HG03571 (cell line): ENCODE measurements around the gene ZNF775.

ENCODE experiments used
- ATAC-seq: cut with Tn5 transposase; IDR thresholded peaks from one replicate; pipeline ENCODE4 v1.9.1; 2021; ENCODE audit not compliant: unreplicated experiment

ZNF775 gene

DNA sequence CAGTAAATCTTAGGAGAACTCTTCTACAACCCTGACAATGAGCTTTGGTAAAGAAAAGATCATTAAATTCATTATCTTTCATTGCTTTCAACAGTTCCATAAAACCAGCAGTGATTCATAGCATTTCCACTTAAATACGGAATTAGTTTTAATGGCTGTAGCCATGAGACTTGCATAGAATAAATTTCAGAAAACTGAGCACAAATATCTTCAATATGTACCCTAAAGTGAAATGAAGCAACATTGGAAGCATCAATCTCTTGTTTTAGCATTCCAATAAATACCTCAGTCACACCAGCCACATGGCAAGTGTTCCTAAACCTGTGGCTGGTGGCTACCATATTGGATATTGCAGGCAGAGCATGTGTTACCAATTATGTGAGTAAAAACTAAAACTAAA is 34.1 kb upstream of the ZNF775 start:
- ATAC-seq, result no peak

DNA sequence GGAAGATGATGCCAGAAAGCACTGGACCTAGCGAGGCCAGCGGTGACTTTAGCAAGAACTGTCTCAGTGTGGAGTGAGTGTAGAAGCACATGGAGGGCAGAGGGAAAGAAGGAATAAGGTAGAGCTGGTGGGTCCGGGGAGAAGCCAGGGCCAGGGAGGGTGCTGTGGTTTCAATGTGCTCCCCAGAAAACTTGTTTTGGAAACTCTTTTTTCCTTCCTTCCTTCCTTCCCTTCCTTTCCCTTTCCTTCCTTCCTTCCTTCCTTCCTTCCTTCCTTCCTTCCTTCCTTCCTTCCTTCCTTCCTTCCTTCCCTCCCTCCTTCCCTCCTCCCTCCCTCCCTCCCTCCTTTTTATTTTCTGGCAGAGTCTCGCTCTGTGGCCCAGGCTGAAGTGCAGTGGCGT is 32.2 kb upstream of the ZNF775 start:
- ATAC-seq, result no peak

DNA sequence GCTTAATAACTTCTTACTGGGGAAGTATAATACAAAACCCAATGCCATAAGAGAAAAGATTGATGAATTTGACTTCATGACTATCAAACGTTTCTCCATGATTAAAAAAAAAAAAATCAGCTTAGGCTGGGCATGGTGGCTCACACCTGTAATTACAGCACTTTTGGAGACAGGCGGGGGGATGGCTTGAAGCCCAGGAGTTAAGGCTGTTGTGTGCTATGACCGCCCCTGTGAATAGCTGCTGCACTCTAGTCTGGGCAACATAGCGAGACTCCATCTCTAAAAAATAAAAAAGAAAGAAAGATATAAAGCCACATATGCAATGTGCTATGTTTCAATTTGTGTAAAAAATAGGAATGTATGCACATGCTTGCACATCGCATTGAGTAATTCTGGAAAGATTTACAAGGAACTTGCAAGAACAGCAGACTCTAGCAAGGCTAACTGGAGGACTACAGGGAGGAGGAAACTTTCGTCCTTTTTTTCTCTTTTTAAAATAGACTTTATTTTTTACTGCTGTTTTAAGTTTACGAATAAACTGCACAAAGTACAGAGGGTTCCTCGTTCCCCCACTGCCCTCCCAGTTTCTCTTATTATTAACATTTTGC is 27.4 kb upstream of the ZNF775 start:
- ATAC-seq, result no peak

DNA sequence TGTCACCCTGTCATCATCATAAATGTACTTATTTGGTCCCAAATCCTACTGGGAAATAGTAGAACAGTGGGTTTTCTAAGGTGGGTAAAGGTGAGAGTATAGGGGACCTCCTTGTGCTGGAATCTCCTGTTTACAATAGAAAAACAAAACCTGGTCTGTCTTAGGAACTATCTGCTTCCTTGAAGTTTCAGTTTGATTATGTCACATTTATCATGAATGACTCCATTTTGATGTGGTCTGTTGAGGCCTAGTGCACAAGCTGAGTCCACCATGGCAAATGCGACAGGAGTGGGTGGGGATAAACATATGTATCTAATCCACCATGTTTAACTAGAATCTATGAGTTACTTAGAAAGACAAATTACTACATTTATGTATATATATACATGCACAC is 23.5 kb upstream of the ZNF775 start:
- no peak for ATAC-seq

DNA sequence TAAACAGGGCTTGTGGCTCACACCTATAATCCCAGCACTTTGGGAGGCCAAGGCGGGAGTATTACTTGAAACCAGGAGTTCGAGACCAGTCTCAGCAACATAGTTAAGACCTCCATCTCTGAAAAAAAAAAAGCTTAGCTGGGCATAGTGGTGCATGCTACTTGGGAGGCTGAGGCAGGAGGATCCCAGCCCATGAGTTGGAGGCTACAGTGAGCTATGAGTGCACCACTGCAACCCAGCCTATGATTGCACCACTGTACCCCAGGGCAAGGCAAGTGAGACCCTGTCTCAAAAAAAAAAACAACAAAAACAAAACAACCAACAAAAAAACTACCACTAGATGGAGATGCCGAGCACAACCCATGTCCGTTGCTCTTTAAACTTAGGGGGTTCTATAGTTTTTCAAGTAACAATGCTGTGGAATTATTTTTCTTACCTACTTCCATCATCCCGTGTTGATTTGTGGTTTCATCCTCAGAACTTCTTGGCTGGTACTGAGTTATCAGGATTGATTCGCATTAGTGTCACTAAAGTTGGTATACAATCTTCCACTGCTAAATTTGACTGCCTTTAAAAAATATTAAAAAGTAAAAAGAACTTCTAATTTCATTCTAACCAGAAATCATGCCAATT is 22.7 kb upstream of the ZNF775 start:
- no peak for ATAC-seq

DNA sequence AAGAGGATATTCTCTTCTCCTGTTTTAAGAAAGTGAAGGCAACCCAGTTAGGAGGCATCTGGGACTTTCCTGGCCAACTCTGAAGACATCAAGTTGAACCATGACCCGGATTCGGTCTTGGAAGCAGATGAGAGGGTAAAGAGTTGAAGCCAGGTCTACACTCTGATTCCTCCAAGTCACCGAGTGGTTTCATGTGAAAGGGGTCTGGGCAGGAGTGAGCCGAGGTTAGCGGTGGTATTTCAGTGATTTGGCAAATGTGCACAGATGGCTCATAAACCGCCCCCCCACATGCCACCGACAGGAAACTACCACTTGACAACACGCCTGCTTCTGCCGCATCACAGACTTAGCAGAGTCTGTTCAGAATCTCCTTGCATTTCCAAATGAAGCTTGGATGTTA is 21.9 kb upstream of the ZNF775 start:
- ATAC-seq, result no peak

DNA sequence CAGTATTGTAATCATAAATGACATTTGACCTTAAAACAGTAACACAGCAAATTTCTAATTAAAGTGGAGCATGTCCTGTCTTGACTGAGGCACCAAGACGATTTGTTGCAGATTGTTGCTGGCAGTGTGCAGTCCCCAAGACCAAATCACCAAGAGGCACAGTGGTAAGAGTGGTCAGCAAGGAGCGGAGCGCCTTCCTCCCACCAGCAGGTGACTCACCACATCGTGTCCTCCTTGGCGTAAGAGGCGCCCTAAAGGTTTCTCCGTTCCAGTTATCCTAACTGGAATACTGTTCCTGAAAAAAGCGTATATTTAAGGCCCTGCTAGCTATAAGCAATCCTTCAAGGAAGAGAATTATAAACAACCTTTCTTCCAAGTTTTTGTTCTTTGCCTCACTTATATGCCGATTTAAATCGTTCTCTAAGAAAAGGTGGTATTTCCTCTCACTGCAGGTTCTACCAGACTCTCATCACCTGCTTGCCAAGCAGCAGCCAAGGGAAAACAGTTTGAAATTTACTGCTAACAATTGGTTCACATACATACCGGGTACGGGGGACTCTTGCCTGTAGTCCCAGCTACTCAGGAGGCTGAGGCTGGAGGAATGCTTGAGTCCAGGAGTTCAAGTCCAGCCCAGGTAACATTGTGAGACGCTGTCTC is 21.2 kb upstream of the ZNF775 start:
- ATAC-seq, result no peak

DNA sequence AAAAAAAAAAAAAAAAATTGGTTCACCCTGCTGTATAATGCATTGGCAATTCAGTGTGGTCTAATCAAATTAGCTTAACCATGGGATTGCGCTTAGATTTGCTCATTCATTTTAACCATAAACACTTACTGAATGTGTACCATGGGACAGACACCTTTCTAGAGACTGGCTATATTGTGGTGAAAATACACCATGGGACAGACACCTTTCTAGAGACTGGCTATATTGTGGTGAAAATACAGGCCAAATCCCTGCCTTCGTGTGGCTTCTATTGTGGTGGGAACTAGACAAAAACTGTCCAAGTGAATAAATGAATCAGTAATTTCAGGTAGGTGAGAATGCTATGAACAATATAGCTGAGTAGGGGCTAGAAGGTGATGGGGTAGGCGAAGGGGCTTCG is 20.7 kb upstream of the ZNF775 start:
- ATAC-seq, result no peak

DNA sequence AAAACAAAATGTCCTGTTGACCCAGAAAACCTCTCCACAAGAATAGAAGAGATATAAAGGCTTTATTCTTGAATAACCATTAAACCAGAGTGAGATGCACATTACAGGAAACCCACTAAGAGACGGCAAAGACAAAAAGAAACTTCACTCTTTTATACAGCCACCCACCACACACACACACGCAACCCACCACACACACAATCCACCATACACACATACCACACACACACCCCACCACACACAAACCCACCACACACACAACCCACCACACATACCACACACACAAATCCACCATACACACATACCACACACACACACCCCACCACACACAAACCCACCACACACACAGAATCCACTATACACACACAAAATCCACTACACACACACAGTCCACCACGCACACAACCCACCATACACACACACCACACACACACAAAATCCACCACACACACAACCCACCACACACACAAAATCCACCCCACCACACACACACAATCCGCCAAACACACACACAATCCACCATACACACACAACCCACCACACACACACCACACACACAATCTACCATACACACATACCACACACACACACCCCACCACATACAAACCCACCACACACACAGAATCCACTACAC is 20.0 kb upstream of the ZNF775 start:
- ATAC-seq, result no peak

DNA sequence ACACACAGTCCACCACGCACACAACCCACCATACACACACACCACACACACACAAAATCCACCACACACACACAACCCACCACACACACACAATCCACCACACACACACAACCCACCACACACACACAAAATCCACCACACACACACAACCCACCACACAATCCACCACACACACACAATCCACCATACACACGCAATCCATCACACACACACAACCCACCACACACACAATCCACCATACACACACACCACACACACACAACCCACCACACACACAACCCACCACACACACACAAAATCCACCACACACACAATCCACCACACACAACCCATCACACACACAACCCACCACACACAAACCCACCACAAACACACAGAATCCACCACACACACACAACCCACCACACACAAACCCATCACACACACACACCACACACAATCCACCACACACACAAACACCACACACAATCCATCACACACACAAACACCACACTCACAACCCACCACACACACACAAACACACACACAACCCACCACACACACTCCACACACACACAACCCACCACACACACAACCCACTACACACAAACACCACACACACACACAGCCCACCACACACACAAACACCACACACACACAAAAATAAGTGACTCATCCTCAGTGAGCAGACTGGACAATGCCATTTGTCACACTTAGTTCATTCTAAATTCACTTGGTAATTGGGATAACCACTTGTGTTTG is 19.3 kb upstream of the ZNF775 start:
- ATAC-seq, result no peak

DNA sequence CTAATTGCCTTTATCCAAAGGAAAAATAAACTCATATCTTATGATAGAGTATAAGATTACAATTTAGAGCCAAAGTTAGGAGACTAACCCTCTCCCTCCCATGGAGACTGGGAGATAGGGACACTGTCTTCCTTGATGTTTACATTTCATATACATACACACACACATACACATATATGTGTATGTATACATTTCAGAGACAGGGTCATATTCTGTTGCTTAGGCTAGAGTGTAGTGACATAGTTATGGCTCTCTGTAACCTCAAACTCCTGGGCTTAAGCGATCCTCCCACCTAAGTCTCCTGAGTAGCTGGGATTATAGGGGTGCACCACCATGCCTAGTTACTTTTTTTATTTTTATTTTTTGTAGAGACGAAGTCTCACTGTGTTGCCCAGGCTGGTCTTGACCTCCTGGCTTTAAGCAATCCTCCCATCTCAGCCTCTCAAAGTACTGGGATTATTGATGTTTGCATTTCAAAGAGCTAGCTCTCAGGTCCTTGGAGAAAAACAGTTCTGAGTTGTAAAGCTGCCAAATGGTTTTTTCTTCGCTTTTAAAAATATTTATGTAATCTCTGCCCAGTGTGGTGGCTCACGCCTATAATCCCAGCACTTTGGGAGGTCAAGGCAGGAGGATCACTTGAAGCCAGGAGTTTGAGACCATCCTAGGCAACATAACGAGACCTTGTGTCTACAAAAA is 18.6 kb upstream of the ZNF775 start:
- ATAC-seq, result no peak

DNA sequence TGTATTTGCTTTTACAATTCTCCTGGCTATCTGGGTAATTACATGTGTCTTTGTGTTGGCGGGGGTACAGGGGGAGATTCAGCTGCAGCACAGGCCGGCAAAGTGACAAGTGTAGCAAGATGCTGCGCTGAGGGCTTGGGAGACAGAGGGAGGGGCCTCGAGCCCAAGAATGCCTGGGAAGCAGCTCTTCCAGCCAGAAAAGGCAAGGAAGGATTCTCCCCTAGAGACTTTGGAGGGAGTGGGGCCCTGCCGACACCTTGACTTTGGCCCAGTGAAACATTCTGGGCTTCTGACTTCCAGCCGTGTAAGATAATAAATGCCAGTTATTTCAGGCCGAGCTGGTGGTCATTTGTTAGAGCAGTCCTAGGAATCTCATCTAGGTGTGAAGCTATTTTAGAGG is 17.7 kb upstream of the ZNF775 start:
- no peak for ATAC-seq

DNA sequence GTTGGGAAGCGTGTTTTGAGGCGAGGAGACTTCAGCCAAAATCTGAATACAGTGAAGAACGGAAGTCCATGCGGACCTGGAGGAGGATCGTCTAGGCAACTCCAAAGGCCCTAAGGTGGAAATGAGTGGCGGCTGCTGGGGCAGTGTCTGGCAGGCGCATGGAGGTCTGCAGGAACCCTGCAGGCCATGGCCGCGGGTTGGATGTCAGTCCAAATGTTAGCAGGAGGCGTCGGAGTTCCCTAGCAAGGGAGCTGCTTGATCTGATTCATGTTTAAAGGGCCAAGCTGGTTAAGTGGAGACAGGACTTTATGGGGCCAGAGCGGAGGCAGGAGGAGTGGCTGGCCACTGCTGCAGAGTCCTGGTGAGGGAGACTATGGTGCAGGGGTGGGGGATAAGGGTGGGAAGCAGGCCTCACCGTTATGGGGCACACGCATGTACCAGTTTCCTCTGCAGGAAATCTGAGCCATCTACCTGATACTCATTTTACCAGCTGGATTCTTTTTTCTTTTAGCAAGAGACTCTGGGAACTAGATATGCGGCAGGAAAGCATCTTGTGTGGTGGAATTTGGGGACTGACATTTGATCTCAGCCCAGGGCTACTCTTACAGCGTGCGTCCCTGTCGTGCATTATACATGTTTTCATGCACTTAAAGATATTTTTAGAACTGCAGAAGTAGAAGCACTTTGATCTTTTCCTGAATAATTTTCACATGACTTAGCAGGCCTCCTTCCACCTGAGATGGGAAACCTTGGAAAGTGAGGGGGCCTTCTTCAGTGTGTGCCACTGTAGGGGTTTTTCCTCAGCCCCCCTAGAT is 17.1 kb upstream of the ZNF775 start:
- ATAC-seq, result no peak

DNA sequence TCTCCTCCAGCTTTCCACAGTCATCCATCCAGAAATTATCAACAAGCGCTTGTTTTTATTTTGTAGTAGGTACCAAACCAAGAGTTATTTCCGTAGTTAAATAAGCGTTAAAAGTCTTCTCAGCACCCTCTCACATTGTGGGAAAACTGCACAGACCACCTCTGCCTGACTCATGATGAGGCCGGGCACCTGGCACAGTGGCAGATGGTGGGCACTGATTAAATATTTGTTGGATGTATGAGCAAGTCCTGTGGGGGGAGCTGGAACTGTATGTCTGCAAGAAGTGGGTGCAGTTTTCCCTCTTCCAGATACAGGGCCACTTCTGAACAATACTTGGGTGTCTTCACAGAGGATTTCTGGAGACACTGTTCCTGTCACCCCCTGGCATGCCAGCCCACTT is 15.8 kb upstream of the ZNF775 start:
- ATAC-seq, result no peak

DNA sequence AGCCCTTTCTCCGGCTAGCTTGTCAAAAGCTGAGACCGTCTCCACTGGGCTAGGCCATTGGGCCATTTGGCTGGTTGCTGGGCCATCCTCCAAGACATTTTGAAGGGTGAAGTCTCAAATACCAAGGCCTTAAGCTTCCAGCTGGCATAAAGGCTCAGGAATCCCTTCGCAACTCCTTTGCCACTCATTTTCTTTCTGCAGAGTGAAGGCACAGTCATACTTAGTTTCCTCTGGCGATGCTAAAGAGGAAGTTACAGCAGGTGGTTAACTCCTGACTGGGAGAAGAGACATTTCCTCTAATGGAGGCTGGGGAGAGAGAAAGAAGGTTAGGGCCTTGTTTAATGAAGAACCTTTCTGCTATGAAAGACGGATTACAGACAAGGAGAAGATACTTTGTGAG is 15.3 kb upstream of the ZNF775 start:
- peak; percentile 31 for ATAC-seq

DNA sequence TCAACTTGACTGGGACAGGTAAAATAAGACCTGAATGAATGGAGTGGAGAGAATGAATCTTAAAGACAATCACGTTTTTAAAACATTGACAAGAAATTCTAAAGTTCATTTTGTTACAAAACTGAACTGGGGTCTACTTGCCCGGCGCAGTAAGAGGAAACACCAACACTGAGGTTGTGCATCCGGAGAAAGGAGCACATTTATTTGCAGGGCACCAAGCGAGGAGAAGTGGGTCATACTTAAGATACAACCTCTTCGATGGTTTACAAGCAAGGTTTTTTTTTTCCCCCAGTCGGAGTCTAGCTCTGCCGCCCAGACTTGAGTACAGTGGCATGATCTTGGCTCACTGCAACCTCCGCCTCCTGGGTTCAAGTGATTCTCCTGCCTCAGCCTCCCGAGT is 13.9 kb upstream of the ZNF775 start:
- no peak for ATAC-seq

DNA sequence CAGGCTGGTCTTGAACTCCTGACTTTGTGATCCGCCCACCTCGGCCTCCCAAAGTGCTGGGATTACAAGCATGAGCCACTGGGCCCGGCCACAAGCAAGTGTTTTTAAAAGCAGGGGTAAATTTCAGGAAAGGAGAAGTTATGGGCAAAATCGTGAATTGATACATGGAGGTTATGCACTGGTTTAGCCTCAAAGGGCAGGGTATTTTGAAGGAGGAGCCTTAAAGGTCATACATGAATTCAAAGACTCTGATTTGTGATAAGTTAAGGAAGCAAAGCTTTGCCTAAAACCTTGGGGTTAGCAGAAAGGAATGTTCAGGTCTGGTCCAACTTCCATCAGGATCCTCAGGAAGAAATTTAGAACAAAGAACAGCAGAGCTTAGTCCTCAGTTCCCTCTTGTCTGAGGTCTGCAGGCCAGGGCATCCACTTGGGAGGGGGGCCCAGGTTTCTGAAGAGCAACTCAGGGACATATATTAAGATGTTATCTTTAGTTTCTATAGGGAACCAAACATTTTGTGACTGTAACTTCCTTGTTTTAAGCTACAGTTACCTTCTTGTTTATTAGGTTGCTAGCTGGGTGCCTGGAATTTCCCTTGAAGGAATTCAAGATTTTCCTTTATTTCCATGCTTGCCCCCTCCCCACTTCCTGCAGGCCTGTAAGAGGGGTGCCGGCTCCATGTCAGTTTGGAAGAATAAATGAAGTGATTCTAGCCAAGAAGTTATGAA is 13.3 kb upstream of the ZNF775 start:
- no peak for ATAC-seq

DNA sequence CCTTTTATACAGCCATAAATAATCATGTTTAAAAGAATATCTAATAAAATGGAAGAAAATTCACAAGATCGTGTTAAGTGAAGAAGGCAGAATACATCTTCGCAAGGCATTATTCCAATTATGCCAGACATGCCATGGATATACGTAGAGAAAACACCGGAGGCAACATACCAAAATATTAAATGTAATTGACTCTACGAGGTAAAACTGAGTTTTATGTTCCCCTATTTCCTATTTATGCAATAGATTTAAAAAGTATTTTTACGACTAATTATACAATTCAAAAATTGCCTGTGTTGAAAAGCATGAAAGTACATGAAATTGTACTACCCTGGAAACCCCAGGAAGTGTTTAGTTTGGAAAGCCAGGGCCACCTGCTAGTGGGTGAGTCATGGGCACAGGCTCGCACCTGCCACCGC is 11.4 kb upstream of the ZNF775 start:
- no peak for ATAC-seq

DNA sequence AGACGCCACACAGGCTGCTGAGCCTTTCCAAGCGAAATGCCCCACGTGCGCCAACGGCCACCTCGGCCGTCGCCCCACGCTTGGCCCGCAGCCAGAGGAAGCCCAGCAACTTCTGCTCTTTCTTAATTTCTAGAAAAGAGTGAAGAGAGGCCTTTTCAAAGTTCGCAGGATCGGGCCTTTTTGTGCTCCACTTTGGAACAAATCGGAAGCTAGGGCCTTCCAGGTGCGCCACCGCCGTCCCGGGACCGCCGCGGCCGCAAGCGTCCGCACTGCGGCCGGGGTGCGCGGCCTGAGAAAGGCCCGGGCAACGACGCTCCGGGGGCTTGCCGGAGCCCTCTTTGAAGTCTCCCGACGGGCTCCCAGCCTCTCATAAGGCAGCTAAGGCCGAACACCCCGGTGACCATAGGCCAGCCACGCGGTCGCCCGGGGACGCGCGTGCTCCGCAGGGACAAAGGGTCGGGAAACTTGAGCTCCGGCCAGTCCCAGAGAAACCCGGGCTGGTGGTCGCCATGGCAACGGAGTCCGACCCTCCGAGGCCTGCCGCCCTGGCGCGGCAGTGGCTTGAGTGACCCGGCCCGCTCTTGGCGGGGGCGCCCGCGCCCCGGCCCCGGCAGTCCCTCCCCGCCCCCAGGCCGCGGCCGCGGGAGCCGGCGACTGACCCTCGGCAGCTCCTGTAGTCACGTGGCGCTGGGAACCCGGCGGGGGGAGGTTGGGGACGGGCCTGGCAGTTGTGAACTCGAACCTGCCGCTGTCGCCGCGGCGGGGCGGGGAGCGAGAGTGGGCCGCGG is 10.8 kb upstream of the ZNF775 start, which contains the start of gene REPIN1:
REPIN1 (plus strand) TSS at position 727 of the 788 bp plus-strand sequence. CDS start 890 bp downstream, outside the sequence.
- ATAC-seq, result peak; percentile 42
